Lower lobe of right lung (tissue), 2 donors: Measurements from ENCODE around the gene CLPTM1. TPM values are rescaled to one million over a fixed set of nuclear protein-coding genes. Genes with fewer than 3 reads are reported as not detected.
A peak's percentile ranks its signal among the peaks of the same experiment; 100 is the strongest.
"Not testable (repeated sequence)": the region's sequence is repeated elsewhere in the genome, so short reads cannot be mapped to it uniquely, and the experiment has no call there.

ENCODE experiments used
- ATAC-seq, 2 donors: fragments of 200-7000 bp; cut with Tn5 transposase; one replicate each; pipeline ENCODE4 v1.9.1; 2020 to 2022; ENCODE audit warnings: mild to moderate bottlenecking in 2 of 2, moderate library complexity in 2 of 2
- DNase-seq: peaks from one replicate; pipeline ENCODE4 v3.0.0-alpha.2; 2020
- H3K27ac ChIP-seq: fragments of 200-600 bp; one replicate; pipeline ENCODE4 v1.8.0; 2022
- H3K27me3 ChIP-seq: fragments of 200-600 bp; one replicate; pipeline ENCODE4 v1.8.0; 2022; ENCODE audit warnings: low read depth
- H3K36me3 ChIP-seq: fragments of 200-600 bp; one replicate; pipeline ENCODE4 v1.8.0; 2022; ENCODE audit warnings: mild to moderate bottlenecking
- H3K4me1 ChIP-seq: fragments of 200-600 bp; one replicate; pipeline ENCODE4 v1.8.0; 2022
- H3K4me3 ChIP-seq: fragments of 200-600 bp; one replicate; pipeline ENCODE4 v1.8.0; 2022; ENCODE audit warnings: mild to moderate bottlenecking
- H3K9me3 ChIP-seq: fragments of 200-600 bp; one replicate; pipeline ENCODE4 v1.8.0; 2022
- CTCF ChIP-seq: fragments of 200-600 bp; IDR thresholded peaks from one replicate; pipeline ENCODE4 v1.8.0; 2022; ENCODE audit warnings: antibody characterized with exemption, mild to moderate bottlenecking
- intact Hi-C: fragments of 100-400 bp; cut with DNase I; formaldehyde crosslinking; loops from one replicate; pipeline ENCODE4 v1.11.0; 2022
- total RNA-seq: library from RNA; stranded (reverse); fragmentation: NEBNext Ultra II Directional; extraction: Animal tissue kit (Norgen Biotek cat#: 25700); gene quantifications from one replicate; pipeline ENCODE4 v1.2.1, GENCODE V29; 2021
- donor health status: DM: no; HTN: yes; CAD: no; lungs with severe emphysema.

Gene CLPTM1
- total RNA-seq, 1 donor from 2014 or later: 104 TPM

- H3K36me3 ChIP-seq: peaks cover 41% of the 10 kb centered on the region
- intact Hi-C loops: no loop called here
These were observed 38.9 kb downstream of the CLPTM1 start for GRCh38 chr19:44993926-44994537.

GRCh38 chr19:44998025-44998424 lies 42.8 kb downstream of the CLPTM1 start:
- Histone ChIP-seq H3K27me3 (no peaks in the 10 kb centered on the region), H3K4me3 (no peak overlapping the region), H3K9me3 (no peaks in the 10 kb centered on the region), H3K4me1 (peaks cover 13% of the 10 kb centered on the region), H3K27ac (no peak overlapping the region), H3K36me3 (peaks cover 1% of the 10 kb centered on the region)
- intact Hi-C loops: no loop called here
- TF ChIP-seq CTCF: no peak
- ATAC-seq (no peak), DNase-seq (no peak)

More at GRCh38 chr19:44993926-44994537, 38.9 kb downstream of the CLPTM1 start:
- no peak for DNase-seq
- Histone ChIP-seq H3K9me3 (no peaks in the 10 kb centered on the region), H3K4me1 (no peaks in the 10 kb centered on the region), H3K27me3 (no peaks in the 10 kb centered on the region), H3K4me3 (no peak overlapping the region), H3K27ac (no peak overlapping the region)
- ATAC-seq: no peak
- no peak for TF ChIP-seq CTCF

- DNase-seq, H3K36me3 ChIP-seq, H3K4me3 ChIP-seq, H3K27ac ChIP-seq, ATAC-seq, intact Hi-C loops, H3K27me3 ChIP-seq, H3K9me3 ChIP-seq: not testable (repeated sequence)
- peaks cover 13% of the 10 kb centered on the region for H3K4me1 ChIP-seq
These were observed 44.1 kb downstream of the CLPTM1 start for GRCh38 chr19:44999131-44999925.

GRCh38 chr19:45000665-45001064 lies 45.5 kb downstream of the CLPTM1 start:
- peak overlapping the region; percentile 72 for H3K4me3 ChIP-seq
- H3K27me3 ChIP-seq, H3K36me3 ChIP-seq, DNase-seq, H3K9me3 ChIP-seq, intact Hi-C loops, ATAC-seq: not testable (repeated sequence)
- peaks cover 13% of the 10 kb centered on the region for H3K4me1 ChIP-seq
- peak overlapping the region; percentile 47 for H3K27ac ChIP-seq

- peak; percentile 77 to 79 for ATAC-seq
- H3K27ac ChIP-seq: peak within 1 kb of the TSS; percentile 93
These were observed 46.0 kb downstream of the CLPTM1 start, which contains the start of gene RELB for GRCh38 chr19:45001087-45001739. Gene RELB (plus strand): TSS chr19:45001464. CDS start chr19:45001580, 116 bp downstream.

More at GRCh38 chr19:45001087-45001739, 46.0 kb downstream of the CLPTM1 start, which contains the start of gene RELB:
- H3K4me3 ChIP-seq: peak within 1 kb of the TSS; percentile 72
- no peaks in the 10 kb centered on the region for H3K27me3 ChIP-seq
- DNase-seq: peak; percentile 95
- peaks cover 10% of the 10 kb centered on the region for H3K36me3 ChIP-seq
- intact Hi-C loops: no loop called here
- no peaks in the 10 kb centered on the region for H3K9me3 ChIP-seq
- peaks cover 13% of the 10 kb centered on the region for H3K4me1 ChIP-seq
- no peak for TF ChIP-seq CTCF
